ENCODE data around the gene ALDH1L1. TPM values are rescaled to one million over a fixed set of nuclear protein-coding genes. Genes with fewer than 3 reads are reported as not detected.

Gene ALDH1L1
- total RNA-seq, 1 experiment from 2014 or later = 1.2 TPM

DNA sequence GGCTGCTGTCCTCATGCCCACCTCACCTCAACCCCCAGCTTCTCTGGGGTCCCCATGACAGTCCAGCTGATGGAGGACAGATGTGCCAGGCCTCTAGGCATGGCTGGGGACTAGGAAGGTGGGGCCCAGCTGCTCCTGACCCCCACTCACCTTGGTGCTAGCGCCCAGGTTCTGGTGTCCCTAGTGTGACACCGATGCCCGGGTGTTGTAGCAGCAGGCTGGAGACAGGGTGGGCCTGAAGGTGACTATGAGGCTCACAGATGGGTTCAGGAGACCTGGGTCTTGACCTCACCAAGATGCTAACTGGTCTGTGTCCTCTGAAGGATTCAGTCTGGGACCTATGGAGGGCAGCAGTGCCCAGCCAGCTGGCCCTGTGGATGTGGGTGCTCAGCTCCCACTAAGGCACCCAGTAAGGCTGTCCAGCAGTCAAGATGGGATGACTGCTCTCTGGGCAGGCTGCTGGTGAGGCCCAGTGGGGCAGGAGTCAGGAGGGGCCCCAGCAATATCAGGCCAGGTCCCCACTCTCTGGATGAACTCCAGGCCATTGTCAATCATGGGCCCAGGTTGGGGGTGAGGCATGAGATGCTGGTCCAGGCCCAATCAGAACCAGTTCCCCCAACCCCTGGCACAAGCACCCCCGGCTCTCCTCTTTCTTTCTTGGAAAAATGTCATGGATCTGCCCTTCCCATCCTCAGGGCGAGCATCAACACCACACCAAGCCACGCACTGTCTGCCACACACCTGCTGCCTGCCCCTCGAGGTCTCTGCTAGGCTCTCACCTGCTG lies 33.0 kb downstream of the ALDH1L1 start:
- Mint-ChIP-seq H3K9me3 (no peaks in the 10 kb centered on the region), H3K4me1 (no peaks in the 10 kb centered on the region), H3K4me3 (no peak overlapping the region), H3K27me3 (ENCODE audit: low read depth) (no peaks in the 10 kb centered on the region), H3K27ac (no peak overlapping the region), H3K36me3 (no peaks in the 10 kb centered on the region)
- no peak for ATAC-seq
- TF ChIP-seq ATF3 (CRISPR knock-in tag; conservative IDR thresholded peaks at IDR 0.05) (no peak), ETV6 (CRISPR knock-in tag; IDR thresholded peaks at IDR 0.05) (no peak), RELA (CRISPR knock-in tag; IDR thresholded peaks at IDR 0.05; ENCODE audit: borderline replicate concordance) (no peak), ATF1 (CRISPR knock-in tag; IDR thresholded peaks at IDR 0.05) (no peak), ZNF219 (CRISPR knock-in tag; IDR thresholded peaks at IDR 0.05; ENCODE audit: borderline replicate concordance) (no peak), FOXP1 (CRISPR knock-in tag; IDR thresholded peaks at IDR 0.05; ENCODE audit: borderline replicate concordance) (no peak), RORB (CRISPR knock-in tag; IDR thresholded peaks at IDR 0.05) (no peak), MXD4 (CRISPR knock-in tag; IDR thresholded peaks at IDR 0.05; ENCODE audit: borderline replicate concordance) (no peak), NR1H2 (CRISPR knock-in tag; IDR thresholded peaks at IDR 0.05) (no peak), JUN (CRISPR knock-in tag; IDR thresholded peaks at IDR 0.05) (no peak), CDX4 (CRISPR knock-in tag; IDR thresholded peaks at IDR 0.05; ENCODE audit: borderline replicate concordance) (no peak), ZNF512 (CRISPR knock-in tag; IDR thresholded peaks at IDR 0.05; ENCODE audit: borderline replicate concordance) (no peak), USF1 (CRISPR knock-in tag; IDR thresholded peaks at IDR 0.05) (no peak), GRHL2 (CRISPR knock-in tag; IDR thresholded peaks at IDR 0.05; ENCODE audit: insufficient replicate concordance, severe bottlenecking) (no peak), FOXK1 (CRISPR knock-in tag; IDR thresholded peaks at IDR 0.05) (no peak), KAT7 (CRISPR knock-in tag; IDR thresholded peaks at IDR 0.05; ENCODE audit: borderline replicate concordance) (no peak)
- TF ChIP-seq, protein P1, sequence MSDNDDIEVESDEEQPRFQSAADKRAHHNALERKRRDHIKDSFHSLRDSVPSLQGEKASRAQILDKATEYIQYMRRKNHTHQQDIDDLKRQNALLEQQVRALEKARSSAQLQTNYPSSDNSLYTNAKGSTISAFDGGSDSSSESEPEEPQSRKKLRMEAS (CRISPR knock-in tag; IDR thresholded peaks at IDR 0.05) = no peak
- TF ChIP-seq, protein P2, sequence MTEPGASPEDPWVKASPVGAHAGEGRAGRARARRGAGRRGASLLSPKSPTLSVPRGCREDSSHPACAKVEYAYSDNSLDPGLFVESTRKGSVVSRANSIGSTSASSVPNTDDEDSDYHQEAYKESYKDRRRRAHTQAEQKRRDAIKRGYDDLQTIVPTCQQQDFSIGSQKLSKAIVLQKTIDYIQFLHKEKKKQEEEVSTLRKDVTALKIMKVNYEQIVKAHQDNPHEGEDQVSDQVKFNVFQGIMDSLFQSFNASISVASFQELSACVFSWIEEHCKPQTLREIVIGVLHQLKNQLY (CRISPR knock-in tag; IDR thresholded peaks at IDR 0.05) = no peak
- TF ChIP-seq, protein P3, sequence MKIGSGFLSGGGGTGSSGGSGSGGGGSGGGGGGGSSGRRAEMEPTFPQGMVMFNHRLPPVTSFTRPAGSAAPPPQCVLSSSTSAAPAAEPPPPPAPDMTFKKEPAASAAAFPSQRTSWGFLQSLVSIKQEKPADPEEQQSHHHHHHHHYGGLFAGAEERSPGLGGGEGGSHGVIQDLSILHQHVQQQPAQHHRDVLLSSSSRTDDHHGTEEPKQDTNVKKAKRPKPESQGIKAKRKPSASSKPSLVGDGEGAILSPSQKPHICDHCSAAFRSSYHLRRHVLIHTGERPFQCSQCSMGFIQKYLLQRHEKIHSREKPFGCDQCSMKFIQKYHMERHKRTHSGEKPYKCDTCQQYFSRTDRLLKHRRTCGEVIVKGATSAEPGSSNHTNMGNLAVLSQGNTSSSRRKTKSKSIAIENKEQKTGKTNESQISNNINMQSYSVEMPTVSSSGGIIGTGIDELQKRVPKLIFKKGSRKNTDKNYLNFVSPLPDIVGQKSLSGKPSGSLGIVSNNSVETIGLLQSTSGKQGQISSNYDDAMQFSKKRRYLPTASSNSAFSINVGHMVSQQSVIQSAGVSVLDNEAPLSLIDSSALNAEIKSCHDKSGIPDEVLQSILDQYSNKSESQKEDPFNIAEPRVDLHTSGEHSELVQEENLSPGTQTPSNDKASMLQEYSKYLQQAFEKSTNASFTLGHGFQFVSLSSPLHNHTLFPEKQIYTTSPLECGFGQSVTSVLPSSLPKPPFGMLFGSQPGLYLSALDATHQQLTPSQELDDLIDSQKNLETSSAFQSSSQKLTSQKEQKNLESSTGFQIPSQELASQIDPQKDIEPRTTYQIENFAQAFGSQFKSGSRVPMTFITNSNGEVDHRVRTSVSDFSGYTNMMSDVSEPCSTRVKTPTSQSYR (CRISPR knock-in tag; IDR thresholded peaks at IDR 0.05) = no peak
- ChIA-PET CTCF (interaction anchor here (2.5 kb wide), 1 partner anchor 15 kb away, joined by 8 read pairs; no protein-coding TSS in a partner anchor), POLR2A (no interaction called here)
- DNase-seq (ENCODE audit: low spot score) = no peak
